Mucosa of stomach (tissue), 1 donor: ENCODE measurements around the gene STAC3.

Experiments
- H3K27me3 ChIP-seq: one replicate; pipeline ENCODE4 v1.7.0; 2013; ENCODE audit warnings: mild to moderate bottlenecking, low read length; ENCODE audit not compliant: control insufficient read depth, insufficient read depth
- H3K36me3 ChIP-seq: one replicate; pipeline ENCODE4 v1.7.0; 2013; ENCODE audit warnings: low read length; ENCODE audit not compliant: control insufficient read depth, insufficient read depth
- H3K4me1 ChIP-seq: one replicate; pipeline ENCODE4 v1.7.0; 2013; ENCODE audit warnings: mild to moderate bottlenecking, low read length; ENCODE audit not compliant: control insufficient read depth, insufficient read depth
- H3K4me3 ChIP-seq: one replicate; pipeline ENCODE4 v1.7.0; 2013; ENCODE audit warnings: low read length
- H3K9ac ChIP-seq: one replicate; pipeline ENCODE4 v1.7.0; 2013; ENCODE audit warnings: mild to moderate bottlenecking, low read length, moderate library complexity
- H3K9me3 ChIP-seq: one replicate; pipeline ENCODE4 v1.7.0; 2013; ENCODE audit warnings: mild to moderate bottlenecking, low read length, moderate library complexity; ENCODE audit not compliant: control insufficient read depth
- donor health status: Pancreatic carcinoma.

STAC3 gene

GRCh38 chr12:57231276-57232021 is 19.5 kb downstream of the STAC3 start:
- Histone ChIP-seq H3K9me3 (no peaks in the 10 kb centered on the region), H3K4me1 (peaks cover 37% of the 10 kb centered on the region), H3K4me3 (no peak overlapping the region), H3K9ac (peak overlapping the region; percentile 77), H3K27me3 (peaks cover 27% of the 10 kb centered on the region), H3K36me3 (peaks cover 6% of the 10 kb centered on the region)

GRCh38 chr12:57230381-57231155 is 20.4 kb downstream of the STAC3 start:
- Histone ChIP-seq H3K9ac (peak overlapping the region; percentile 77), H3K9me3 (no peaks in the 10 kb centered on the region), H3K4me3 (peak overlapping the region; percentile 88), H3K4me1 (peaks cover 29% of the 10 kb centered on the region), H3K27me3 (peaks cover 27% of the 10 kb centered on the region), H3K36me3 (peaks cover 6% of the 10 kb centered on the region)

GRCh38 chr12:57229634-57230380 is 21.2 kb downstream of the STAC3 start, which contains the start of gene SHMT2:
Gene SHMT2 (plus strand): TSS chr12:57229711. CDS start chr12:57229779, 68 bp downstream.
- Histone ChIP-seq H3K4me1 (peaks cover 23% of the 10 kb centered on the region), H3K9ac (peak within 1 kb of the TSS; percentile 77), H3K4me3 (peak within 1 kb of the TSS; percentile 88), H3K9me3 (no peaks in the 10 kb centered on the region), H3K36me3 (peaks cover 6% of the 10 kb centered on the region), H3K27me3 (peaks cover 30% of the 10 kb centered on the region)

- Histone ChIP-seq H3K4me3 (peak overlapping the region; percentile 88), H3K36me3 (peaks cover 6% of the 10 kb centered on the region), H3K4me1 (peaks cover 19% of the 10 kb centered on the region), H3K9ac (peak overlapping the region; percentile 77), H3K9me3 (no peaks in the 10 kb centered on the region), H3K27me3 (peaks cover 36% of the 10 kb centered on the region)
These were observed 21.8 kb downstream of the STAC3 start for GRCh38 chr12:57229046-57229633.

GRCh38 chr12:57227315-57228115 is 23.5 kb downstream of the STAC3 start:
- Histone ChIP-seq H3K9ac (no peak overlapping the region), H3K9me3 (no peaks in the 10 kb centered on the region), H3K4me3 (no peak overlapping the region), H3K27me3 (peaks cover 53% of the 10 kb centered on the region), H3K4me1 (peaks cover 19% of the 10 kb centered on the region), H3K36me3 (no peaks in the 10 kb centered on the region)

- H3K9ac ChIP-seq: no peak overlapping the region
- no peaks in the 10 kb centered on the region for H3K9me3 ChIP-seq
- peaks cover 19% of the 10 kb centered on the region for H3K4me1 ChIP-seq
- peaks cover 60% of the 10 kb centered on the region for H3K27me3 ChIP-seq
- H3K4me3 ChIP-seq: no peak overlapping the region
- no peaks in the 10 kb centered on the region for H3K36me3 ChIP-seq
These were observed 24.2 kb downstream of the STAC3 start for GRCh38 chr12:57226588-57227314.

GRCh38 chr12:57225680-57226210 is 25.2 kb downstream of the STAC3 start:
- Histone ChIP-seq H3K36me3 (no peaks in the 10 kb centered on the region), H3K9ac (no peak overlapping the region), H3K4me1 (peaks cover 13% of the 10 kb centered on the region), H3K9me3 (no peaks in the 10 kb centered on the region), H3K27me3 (peaks cover 70% of the 10 kb centered on the region), H3K4me3 (no peak overlapping the region)

GRCh38 chr12:57224973-57225679 is 25.9 kb downstream of the STAC3 start:
- H3K9ac ChIP-seq: no peak overlapping the region
- no peaks in the 10 kb centered on the region for H3K36me3 ChIP-seq
- no peaks in the 10 kb centered on the region for H3K9me3 ChIP-seq
- H3K4me1 ChIP-seq: peaks cover 6% of the 10 kb centered on the region
- H3K27me3 ChIP-seq: peaks cover 74% of the 10 kb centered on the region
- H3K4me3 ChIP-seq: no peak overlapping the region

- H3K4me1 ChIP-seq: peaks cover 5% of the 10 kb centered on the region
- no peaks in the 10 kb centered on the region for H3K9me3 ChIP-seq
- H3K36me3 ChIP-seq: no peaks in the 10 kb centered on the region
- H3K27me3 ChIP-seq: peaks cover 81% of the 10 kb centered on the region
- H3K4me3 ChIP-seq: no peak overlapping the region
- H3K9ac ChIP-seq: no peak overlapping the region
These were observed 26.6 kb downstream of the STAC3 start for GRCh38 chr12:57224278-57224972.
